ENCODE measurements around the gene ARPC5. TPM values are rescaled to one million over a fixed set of nuclear protein-coding genes. Genes with fewer than 3 reads are reported as not detected.

The ARPC5 gene
- total and polyA plus RNA-seq, 9 of the 15 experiments (the other 6 are each of a cell fraction or from before 2014, with no cell fraction given), result 71.8 to 150 (median 91.6) TPM

DNA sequence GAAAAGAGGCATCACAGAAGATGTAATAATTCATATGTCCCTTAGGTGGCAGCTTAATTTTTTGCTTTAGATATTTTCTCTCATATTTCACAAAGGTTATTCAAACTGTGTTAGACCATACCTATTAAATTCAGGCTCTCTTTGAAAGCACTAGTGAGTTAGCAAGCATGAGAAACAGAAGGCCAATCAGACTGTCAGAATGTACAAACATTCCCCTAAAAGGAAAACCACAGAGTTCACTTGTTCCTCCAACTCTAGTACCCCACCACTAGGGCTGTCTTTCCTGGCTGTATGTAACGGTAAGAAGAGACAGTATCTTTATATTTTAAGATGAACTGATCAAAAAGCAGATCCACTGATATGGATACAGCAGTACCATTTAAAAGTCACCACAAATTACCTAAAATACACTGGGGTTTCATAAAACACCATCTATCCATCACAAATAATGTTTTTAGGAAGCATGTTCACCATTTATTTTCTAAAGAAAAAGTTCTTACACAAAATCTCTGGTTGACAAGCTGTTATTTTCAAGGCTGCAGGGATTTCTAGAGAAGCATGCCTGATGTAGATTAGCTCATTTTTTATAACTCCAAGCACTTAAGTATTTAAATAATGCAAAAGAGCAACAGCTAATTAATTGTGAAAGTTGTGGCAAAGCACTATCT is 1.8 kb downstream of the ARPC5 start (continued):
- TF ChIP-seq NUFIP1 (IDR thresholded peaks at IDR 0.05; ENCODE audit: partially characterized antibody) (no peak), NFATC3 (IDR thresholded peaks at IDR 0.05) (0 out of 2 replicates have a peak, but pooled peaks have one; percentile 37), LCOR (CRISPR knock-in tag; IDR thresholded peaks at IDR 0.05) (no peak), CAMTA2 (CRISPR knock-in tag; conservative IDR thresholded peaks at IDR 0.05) (no peak), BMI1 (IDR thresholded peaks at IDR 0.05; ENCODE audit: low read length) (no peak), ESRRA (IDR thresholded peaks at IDR 0.05; ENCODE audit: borderline replicate concordance, low read depth) (peak; percentile 60; the same call in 1 of the 2 replicates), MLLT1 (IDR thresholded peaks at IDR 0.05) (peak in 1 of 2 experiments; percentile 34; a peak in 1 of 4 replicates), STAT5A (IDR thresholded peaks at IDR 0.05; ENCODE audit: borderline replicate concordance, low read length) (no peak), KHSRP (IDR thresholded peaks at IDR 0.05) (no peak), EGR1 (conservative IDR thresholded peaks at IDR 0.05) (no peak), RBM25 (IDR thresholded peaks at IDR 0.05; ENCODE audit: low read depth, low read length, severe bottlenecking) (peak; percentile 13), PKNOX1 (IDR thresholded peaks at IDR 0.05) (peak; percentile 49), ZNF766 (CRISPR knock-in tag; conservative IDR thresholded peaks at IDR 0.05) (0 out of 2 replicates have a peak, but pooled peaks have one; percentile 58), TAL1 (IDR thresholded peaks at IDR 0.05) (no peak), ZNF589 (CRISPR knock-in tag; IDR thresholded peaks at IDR 0.05; ENCODE audit: low read depth) (peak; percentile 51; the same call in 1 of the 2 replicates), PTBP1 (IDR thresholded peaks at IDR 0.05; ENCODE audit: low read depth, low read length) (no peak)
- TF ChIP-seq, protein P1, sequence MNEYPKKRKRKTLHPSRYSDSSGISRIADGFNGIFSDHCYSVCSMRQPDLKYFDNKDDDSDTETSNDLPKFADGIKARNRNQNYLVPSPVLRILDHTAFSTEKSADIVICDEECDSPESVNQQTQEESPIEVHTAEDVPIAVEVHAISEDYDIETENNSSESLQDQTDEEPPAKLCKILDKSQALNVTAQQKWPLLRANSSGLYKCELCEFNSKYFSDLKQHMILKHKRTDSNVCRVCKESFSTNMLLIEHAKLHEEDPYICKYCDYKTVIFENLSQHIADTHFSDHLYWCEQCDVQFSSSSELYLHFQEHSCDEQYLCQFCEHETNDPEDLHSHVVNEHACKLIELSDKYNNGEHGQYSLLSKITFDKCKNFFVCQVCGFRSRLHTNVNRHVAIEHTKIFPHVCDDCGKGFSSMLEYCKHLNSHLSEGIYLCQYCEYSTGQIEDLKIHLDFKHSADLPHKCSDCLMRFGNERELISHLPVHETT (CRISPR knock-in tag; conservative IDR thresholded peaks at IDR 0.05 in 1 of 2, IDR thresholded peaks at IDR 0.05 in 1 of 2), result 0 out of 4 replicates have a peak, but pooled peaks of 1 of the 2 experiments have one; percentile 39
- TF ChIP-seq, protein P2, sequence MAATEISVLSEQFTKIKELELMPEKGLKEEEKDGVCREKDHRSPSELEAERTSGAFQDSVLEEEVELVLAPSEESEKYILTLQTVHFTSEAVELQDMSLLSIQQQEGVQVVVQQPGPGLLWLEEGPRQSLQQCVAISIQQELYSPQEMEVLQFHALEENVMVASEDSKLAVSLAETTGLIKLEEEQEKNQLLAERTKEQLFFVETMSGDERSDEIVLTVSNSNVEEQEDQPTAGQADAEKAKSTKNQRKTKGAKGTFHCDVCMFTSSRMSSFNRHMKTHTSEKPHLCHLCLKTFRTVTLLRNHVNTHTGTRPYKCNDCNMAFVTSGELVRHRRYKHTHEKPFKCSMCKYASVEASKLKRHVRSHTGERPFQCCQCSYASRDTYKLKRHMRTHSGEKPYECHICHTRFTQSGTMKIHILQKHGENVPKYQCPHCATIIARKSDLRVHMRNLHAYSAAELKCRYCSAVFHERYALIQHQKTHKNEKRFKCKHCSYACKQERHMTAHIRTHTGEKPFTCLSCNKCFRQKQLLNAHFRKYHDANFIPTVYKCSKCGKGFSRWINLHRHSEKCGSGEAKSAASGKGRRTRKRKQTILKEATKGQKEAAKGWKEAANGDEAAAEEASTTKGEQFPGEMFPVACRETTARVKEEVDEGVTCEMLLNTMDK (IDR thresholded peaks at IDR 0.05; ENCODE audit: borderline replicate concordance, insufficient read depth, low read depth, low read length, poor library complexity, severe bottlenecking), result peak; percentile 58
- TF ChIP-seq, protein P3, sequence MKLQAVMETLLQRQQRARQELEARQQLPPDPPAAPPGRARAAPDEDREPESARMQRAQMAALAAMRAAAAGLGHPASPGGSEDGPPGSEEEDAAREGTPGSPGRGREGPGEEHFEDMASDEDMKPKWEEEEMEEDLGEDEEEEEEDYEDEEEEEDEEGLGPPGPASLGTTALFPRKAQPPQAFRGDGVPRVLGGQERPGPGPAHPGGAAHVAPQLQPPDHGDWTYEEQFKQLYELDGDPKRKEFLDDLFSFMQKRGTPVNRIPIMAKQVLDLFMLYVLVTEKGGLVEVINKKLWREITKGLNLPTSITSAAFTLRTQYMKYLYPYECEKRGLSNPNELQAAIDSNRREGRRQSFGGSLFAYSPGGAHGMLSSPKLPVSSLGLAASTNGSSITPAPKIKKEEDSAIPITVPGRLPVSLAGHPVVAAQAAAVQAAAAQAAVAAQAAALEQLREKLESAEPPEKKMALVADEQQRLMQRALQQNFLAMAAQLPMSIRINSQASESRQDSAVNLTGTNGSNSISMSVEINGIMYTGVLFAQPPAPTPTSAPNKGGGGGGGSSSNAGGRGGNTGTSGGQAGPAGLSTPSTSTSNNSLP (IDR thresholded peaks at IDR 0.05; ENCODE audit: borderline replicate concordance, low read depth, low read length), result 0 out of 2 replicates have a peak, but pooled peaks have one; percentile 60

All from K562 (cell line).